Activated effector memory CD4-positive, alpha-beta T cell treated with Interleukin-2 at 50 U/mL for 16 hours (primary cell): ENCODE results near the gene JAK1.

Source experiments
- DNase-seq: peaks from one replicate; pipeline ENCODE4 v3.0.0-alpha.2; 2020

The JAK1 gene

GRCh38 chr1:64857347-64857746 lies 109.0 kb downstream of the JAK1 start:
- DNase-seq = no peak

DNA sequence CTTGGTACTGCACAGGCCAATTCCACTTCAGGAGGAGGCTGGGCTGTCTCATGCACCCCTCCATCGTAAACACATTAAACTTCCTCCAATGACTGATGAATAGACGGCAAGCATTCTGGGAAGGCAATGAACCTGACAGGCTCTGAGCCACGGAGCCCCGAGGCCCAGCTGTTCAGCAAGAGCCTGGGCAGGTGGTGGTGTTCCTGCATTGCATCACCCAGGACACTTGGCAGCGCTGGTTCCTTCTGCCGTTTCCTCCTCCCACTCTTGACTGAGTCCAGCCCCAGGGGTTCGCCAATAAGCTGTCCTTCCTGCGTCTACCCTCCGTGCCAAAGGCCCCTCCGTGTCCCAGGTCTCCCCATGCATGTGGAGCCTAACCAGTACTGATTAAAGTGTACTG lies 109.8 kb downstream of the JAK1 start:
- DNase-seq = no peak

DNA sequence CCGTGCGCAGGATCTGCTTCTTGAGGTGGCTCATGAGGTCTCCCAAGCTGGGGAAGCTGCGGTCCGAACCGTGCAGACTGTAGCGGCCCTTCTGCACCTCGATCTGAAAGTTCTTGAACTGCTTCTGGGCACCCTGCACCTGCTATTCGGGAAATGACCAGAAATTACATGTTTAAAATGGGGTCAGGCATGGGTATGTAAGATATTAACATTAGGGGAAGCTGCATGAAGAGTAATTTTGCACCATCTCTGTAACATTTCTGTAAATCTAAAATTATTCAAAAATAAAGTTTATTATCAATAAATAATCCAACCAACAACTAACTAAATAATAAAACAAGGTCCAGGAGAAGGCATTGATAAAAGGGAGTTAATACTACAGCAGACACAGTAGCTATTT lies 110.8 kb downstream of the JAK1 start:
- no peak for DNase-seq

DNA sequence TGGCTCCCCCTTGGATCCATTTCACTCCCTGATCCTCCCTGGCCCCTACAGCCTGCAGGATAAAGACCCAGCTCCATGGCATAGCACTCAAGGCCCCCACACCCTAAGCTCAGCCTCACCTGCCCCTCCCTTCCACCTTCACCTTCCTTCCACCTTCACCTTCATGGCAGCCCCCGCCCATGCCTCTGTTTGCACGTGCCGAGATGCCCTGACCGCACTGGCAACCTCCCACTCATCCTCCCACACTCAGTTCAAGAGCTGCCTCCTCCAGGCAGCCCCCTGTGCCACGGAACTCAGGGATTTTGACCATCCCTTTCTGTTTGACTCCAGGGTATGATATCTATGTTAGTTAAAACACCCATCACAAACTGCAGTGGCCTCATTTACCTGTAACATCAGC lies 111.7 kb downstream of the JAK1 start:
- DNase-seq = no peak

DNA sequence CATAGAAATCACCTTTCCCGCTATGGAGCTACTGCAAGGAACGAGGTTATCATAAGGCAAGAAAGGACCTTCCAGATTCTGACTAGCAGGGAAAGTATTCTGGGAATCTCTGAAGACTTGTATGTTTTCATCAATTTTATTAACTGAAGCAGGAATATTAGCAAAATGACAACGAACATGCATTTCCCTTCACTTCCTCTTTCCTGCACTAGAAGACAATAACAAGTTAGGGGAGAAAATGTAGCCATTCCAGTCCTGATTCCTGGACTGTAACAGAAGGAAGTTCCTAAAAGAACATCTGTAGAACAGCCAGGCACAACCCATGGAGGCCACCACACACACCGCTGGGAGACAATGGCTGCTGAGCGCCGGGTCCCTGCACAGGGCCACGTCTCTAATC lies 114.7 kb downstream of the JAK1 start:
- no peak for DNase-seq

DNA sequence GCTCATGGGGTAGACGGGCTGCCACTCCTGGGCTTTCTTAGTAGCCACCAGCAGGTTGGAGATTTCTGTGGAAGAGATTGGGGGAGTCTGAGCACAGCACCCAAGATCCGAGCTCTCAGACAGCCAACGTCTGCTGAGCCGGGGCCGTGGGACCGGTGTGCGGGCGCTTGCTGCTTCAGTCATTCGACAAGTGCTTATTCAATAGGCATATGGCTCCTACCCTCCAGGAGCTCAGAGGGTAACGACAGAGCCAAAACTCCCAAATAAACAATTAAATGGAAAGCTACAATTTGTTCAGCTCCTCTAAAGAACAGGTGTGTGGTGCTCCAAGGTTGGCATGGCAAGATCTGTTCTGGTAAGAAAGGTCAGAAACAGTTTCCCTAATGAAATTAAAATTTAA lies 115.5 kb downstream of the JAK1 start:
- DNase-seq = no peak

DNA sequence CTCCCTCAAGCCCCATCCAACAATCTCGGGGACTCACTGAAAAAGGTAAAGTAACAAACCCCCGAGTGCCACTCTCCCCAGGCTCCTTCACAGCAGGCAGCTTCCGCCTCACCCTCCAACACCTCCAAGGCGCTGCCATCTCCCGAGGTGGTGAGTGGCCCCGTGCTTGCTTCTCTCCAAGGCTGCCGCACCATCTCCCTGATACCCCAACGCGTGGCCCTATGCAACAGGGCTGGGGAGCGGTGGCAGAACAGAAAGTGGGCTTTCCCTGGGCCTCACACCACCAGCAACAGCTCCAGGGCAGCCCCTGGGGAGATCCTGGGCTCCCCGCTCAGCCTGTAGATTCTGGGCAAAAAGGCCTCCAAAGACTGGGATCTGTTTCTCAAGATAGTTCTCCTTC lies 116.4 kb downstream of the JAK1 start:
- no peak for DNase-seq

DNA sequence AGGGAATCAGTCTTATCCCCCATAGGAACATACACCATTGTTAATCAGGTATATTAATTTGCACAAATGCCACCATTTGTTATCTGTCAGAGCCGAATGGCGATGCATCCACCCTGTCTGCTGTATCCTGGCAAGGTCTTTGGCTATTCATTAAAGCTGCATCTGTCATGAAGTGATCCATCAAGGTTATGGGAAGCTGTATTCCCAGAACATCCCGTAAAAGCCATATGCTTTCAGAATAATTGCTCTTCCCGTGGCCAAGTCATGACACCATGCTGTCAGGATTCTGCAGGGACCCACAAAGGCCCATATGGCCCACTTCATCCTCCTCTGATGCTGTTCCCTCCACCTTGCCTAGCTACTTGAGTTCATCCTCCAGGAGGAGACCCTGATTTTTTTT lies 117.5 kb downstream of the JAK1 start:
- DNase-seq = no peak

DNA sequence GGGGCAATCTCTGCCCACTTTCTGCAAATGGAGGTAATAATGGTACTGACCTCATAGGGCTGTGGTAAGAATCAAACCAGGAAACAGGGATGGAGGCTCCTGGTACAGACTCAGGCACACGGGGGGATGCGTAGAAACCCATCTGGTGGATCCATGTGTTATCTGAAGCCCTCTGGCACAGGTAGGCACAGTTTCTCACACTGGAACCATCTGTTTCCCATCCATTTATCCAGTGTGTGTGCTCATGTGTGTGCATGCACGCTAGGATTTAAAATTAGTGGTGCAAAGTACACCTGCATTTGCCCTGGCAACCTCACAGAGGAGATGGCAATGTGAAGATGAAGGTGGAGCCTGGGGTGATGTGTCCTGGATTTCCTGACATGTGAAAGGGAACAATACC lies 118.2 kb downstream of the JAK1 start:
- DNase-seq = no peak

GRCh38 chr1:64847666-64848065 lies 118.7 kb downstream of the JAK1 start:
- no peak for DNase-seq

DNA sequence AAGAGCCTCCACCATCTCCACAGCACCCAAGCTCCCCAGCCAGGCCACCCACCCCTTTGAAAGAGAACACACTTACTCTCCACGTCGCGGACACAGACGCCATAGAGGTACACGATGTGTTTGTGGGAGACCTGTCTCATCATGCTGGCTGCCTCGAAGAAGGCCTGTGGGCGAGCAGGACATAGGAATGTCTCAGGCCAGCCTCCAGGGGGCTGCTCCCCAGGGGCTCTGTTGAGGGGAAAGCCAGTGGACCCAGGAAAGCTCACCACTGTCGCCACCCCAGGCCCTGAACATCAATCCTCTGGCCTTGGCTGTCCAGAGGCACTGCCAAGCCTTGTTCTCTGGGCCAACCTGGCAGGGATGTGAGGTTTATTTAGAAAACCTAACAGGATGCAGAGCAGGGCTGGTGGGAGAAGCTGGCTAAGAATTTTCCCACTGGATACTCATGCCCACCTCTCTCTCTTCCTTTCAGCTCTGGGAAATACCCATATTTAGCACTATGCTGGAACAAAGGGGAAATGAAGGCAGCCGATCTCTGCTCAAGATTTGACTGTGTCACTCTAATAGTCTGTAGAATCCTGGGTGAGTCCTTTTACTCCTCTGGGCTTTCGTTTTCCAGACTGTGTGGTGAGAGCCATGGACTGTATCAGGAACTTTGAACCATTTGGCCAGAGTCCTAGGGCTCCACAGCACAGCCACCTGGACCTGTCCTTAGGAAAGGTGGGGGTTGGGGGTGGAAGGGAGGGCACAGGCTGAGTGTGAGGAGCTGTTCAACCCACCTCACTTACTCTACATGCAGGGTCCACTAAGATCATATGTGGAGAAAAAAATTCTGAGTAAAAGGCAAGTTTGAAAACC lies 119.5 kb downstream of the JAK1 start:
- DNase-seq = no peak

DNA sequence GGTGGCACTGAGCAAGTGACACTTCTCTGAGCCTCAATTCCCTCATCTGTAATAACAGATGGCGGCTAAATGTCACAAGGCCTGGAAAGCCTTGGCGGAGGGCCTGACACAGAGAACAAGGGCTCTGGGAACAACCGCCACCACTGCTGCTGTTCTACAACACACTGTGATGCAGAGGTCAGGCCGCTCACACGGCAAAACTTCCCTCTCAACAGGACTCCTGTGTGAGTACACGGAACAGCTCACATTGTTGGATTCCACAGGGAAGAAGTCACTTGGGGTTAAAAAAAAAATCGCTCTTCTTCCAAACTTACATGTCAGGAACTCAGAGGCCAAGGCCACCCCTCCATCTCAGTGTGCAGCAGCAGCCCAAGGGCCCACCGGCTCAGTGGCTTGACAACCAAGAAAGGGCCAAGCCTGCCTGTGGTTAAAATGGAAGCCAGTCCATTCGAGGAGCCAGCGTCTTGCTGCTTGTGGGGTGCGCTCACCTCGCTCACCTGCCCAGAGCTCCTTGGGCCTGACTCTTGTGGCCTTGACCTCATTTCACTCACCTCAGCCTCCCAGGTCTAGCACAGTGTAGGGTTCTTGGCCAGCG lies 120.4 kb downstream of the JAK1 start:
- no peak for DNase-seq

DNA sequence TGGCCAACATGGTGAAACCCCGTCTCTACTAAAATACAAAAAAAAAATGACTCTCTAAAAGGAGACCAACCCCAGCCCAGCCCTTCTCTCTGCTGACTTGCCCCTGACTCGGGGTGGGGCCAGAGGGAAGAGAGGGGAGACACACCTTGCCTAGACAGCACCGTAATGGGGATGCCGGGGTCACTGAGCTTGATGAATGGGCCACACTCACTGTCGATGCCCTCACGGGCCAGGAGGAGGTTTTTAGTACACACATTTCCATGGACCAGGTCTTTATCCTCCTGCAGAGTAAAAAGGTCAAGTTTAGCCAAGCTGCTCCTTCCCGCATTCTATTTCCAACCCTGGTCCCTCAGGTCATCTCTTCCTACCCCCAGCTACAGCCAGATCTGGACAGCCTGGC lies 121.7 kb downstream of the JAK1 start:
- no peak for DNase-seq

DNA sequence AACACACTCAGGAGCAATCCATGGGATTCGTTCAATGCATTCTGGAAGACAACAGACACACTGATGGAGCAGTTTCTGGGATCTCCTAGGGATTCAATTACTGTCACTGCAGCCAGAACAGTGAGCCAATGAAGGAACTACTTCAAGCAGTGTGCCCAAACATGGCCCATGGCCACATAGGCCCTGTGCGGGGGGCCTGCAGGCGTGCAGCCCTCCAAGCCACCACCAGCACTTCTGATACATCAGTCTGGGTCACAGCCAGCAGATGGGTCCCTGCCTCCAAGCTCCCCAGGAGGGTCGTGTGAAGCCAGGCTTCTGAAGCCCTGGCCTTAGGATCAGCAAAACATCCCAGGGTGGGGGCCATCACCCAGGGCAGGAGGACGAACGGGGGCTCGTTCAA lies 122.2 kb downstream of the JAK1 start:
- DNase-seq = no peak

DNA sequence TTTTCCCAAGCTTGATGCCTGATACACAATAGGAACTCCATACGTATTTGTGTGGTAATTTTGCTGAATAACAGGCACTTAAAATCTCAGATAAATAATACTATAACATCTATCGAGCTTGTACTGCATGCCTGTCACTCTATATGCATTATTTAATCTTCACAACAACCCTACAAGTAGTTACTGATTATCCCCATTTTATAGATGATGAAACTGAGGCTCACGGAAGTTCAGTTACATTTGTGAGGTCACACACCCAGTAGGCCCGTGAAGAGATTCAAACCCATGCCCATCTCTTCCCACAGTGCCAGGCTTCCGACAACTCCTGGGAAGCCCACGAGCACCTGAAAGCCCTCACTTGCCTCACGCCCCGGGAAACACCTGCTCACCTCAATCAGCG lies 122.7 kb downstream of the JAK1 start:
- DNase-seq = no peak

GRCh38 chr1:64842224-64842623 lies 124.1 kb downstream of the JAK1 start:
- no peak for DNase-seq

DNA sequence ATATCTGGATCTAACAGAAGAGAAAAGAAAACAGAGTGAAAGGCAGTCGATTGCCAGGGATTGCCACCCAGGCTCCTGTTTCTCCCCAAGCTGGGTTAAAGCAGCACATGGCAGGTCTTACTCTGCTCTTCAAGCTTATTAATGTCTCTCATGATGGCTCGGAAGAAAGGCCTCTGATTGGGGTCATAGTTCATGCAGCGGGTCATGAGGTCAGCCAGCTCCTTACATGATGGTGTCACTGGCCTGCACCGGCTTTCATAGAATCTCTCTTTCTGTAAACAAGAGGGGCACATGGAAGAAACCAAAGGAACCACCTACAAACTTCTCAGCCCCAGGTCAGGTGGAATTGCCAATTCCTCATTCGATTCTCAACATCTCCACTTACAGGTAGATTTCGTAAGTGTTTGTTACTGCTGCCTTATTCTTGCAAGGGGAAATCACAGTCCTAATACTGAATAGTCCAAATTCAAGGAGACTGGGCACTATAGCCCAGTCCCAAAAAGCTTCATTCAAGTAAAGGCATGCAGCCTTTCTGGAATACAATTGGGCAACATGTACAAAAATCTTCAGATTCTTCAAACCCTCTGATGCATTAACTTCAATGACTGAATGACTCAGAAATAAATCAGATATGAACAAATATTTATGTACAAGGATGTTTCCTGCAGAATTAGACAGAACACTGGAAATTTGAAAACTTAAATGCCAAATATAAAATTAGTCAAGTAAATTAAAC lies 124.9 kb downstream of the JAK1 start:
- no peak for DNase-seq

- DNase-seq = no peak
Observed at GRCh38 chr1:64839732-64840405, 126.5 kb downstream of the JAK1 start.

DNA sequence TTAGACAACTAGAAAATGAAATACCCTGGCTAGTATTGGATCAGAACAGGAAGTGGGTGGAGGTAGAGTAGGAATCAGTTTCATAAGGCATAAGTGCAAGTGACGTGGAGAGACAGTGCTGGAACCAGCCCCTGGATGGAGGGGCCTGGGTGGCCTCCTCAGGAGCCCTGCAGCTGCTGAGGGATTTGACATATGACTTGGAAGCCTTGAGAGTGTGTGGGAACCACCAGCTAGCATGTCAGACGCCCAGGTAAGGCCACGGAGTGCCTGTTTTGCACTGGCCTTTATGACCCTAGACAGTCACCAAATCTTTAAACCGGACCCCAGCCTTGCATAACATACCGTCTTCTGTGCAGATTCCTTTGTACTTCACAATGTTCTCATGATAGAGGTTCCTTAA lies 127.1 kb downstream of the JAK1 start:
- DNase-seq = no peak

- DNase-seq = no peak
Observed at GRCh38 chr1:64838486-64838885, 127.9 kb downstream of the JAK1 start.

GRCh38 chr1:64836802-64837201 lies 129.5 kb downstream of the JAK1 start:
- DNase-seq = no peak

DNA sequence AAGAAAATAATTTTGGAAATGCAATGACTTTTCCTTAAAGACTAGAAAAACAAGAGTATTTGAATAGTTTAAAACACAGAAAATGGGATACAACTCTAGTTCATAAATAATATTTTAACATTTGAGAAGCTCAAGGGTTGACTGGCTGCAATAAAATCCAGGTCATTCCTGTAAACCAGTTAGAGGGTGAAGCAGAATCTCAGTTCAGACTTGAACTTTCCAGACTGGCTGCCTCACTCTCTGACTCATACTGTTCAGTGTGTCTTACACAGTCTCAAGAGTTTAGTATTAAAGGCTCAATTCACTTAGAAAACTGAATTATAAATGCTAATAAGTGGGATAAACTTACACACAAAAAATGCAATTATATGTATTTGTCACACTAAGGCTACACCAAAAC lies 131.6 kb downstream of the JAK1 start:
- no peak for DNase-seq

DNA sequence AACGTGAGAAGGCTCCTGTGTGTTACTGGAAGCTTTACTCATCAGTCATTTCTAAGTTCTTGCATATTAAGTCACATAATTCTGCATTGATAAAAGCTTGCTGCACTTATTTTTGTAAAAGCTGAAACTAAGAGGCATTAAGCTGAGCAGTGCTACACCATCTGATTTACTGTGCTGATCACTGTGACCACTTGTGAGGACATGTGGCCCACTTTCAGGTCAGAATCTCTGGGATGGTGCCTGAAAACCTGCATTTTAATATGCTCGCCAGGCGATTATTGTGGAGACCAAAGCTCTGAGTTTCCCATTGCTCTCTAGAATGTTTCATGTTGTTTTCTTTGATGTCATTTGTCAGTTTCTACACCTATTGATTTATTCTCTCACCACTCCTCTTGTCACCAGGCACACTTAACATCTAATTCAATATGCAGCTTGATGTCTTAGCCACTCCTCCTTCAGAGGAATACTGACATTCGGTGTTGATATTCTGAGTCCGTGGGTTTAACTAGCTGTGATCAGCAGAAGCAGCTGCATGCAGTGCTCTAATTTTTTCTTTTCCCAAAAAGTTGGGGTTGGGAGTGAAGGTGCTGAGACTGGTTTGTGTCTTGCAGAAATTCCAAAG lies 136.2 kb downstream of the JAK1 start:
- no peak for DNase-seq
